GM18870 (cell line): Measurements from ENCODE around the gene KRTAP10-7.
"Not testable (repeated sequence)": the region's sequence is repeated elsewhere in the genome, so short reads cannot be mapped to it uniquely, and the experiment has no call there.

Source experiments
- ATAC-seq: cut with Tn5 transposase; IDR thresholded peaks from one replicate; pipeline ENCODE4 v1.9.1; 2021; ENCODE audit warnings: moderate library complexity; ENCODE audit not compliant: unreplicated experiment

Gene KRTAP10-7

DNA sequence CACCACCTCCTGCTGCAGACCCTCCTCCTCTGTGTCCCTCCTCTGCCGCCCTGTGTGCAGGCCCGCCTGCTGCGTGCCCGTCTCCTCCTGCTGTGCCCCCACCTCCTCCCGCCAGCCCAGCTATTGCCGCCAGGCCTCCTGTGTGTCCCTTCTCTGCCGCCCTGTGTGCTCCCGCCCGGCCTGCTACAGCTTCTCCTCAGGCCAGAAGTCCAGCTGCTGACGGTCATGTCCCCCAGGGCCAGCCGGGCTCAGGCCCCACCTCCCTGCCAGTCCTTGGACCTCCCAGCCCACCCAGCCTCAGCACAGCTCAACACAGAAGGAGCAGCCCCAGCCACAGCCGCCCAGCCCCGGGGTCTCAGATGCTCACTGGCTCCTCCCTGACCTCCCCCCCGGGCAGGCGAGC is 27.4 kb downstream of the KRTAP10-7 start:
- not testable (repeated sequence) for ATAC-seq

DNA sequence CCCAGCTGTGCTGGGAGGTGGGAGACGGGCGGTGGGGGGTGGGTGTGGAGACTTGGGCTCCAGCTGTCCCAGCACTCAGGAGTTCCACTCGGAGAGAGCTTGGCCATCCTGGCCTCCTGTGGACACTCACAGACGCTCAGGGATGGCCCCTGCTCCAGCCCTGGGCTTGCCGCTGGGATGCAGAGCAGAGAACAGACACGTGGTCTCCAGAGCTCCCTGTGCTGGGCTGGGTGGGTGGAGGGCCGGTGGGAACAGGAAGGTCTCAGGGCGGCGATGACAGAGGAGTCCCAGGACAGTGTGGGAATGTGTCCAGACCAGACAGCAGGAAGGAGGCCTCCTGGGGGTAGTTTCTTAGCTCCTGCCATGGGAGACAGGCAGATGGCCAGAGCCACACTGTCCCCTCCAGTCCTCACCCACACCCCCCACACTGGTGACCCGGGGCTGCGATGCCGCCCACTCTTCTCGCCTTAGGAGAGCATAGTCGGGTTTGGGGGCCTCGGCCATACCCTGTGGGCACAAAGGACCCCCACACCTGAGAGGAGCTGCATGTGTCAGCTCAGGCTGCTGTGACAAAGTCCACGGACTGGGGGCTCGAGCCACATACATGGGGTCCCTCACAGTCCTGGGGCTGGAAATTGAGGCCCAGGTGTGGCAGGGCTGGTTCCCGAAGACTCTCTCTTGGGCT is 28.5 kb downstream of the KRTAP10-7 start:
- ATAC-seq = no peak

DNA sequence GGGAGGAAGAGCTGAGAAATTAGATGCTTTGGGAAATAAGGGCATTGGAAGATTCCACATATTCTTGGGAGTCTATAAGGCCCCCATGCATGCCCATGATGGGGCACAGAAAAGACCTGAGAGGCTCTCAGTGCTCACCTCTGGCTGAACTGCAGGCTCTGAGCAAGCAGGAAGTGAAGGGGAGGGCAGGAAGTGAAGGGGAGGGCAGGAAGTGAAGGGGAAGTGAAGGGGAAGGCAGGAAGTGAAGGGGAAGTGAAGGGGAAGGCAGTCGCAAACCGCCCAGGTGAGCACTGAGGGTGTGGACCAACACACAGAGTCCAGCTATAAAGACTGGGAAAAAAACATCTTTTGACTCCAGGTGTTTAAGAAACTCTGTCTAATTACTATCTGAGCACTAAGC is 30.0 kb downstream of the KRTAP10-7 start:
- ATAC-seq = no peak

GRCh38 chr21:44632067-44632466 is 31.7 kb downstream of the KRTAP10-7 start:
- no peak for ATAC-seq

DNA sequence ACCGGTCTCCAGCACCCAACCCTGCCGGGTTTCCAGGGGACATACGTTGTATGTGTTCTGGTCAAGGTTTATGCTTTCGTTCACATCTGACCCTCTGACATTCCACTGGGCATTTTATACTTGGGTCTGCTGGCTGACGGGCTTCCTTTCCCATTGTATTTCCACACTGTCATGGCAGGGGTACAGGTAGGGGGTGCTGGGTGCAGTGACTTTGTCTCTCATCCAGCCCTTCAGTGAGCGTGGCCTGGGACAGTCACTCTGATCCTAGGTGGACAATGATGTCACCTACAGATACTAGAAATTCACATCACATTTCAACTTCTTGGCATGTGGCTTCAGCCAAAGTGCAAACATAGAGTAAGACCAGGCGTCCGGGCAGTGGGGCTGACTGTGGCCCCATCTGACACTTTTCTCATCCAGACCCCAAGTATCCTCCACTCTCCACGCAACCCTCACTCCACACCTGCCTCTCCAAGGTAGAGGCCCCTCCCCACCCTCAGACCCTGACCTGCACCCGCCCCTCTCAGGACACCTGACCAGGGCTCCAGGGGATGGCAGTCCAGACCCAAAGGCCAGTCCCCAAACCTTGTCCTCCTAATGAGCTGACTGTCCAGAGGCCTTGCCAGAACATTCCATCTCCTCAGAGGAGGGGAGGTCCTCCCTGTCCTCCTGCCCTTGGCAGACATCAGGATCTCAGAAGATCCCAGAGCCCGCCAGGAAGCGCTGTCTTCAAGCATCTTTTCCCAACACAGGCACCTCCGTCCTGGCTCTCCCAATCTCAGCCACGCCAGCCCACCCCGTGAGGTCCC is 36.0 kb downstream of the KRTAP10-7 start:
- ATAC-seq = no peak

- no peak for ATAC-seq
These were observed 36.8 kb downstream of the KRTAP10-7 start, which contains the start of gene KRTAP10-10 for GRCh38 chr21:44637018-44637850. Gene KRTAP10-10, plus strand, starts transcription at chr21:44637356. Its CDS starts 62 bp downstream, at chr21:44637418.

- not testable (repeated sequence) for ATAC-seq
These were observed 37.5 kb downstream of the KRTAP10-7 start for GRCh38 chr21:44637851-44638348.

GRCh38 chr21:44638506-44639330 is 38.3 kb downstream of the KRTAP10-7 start:
- ATAC-seq = not testable (repeated sequence)

DNA sequence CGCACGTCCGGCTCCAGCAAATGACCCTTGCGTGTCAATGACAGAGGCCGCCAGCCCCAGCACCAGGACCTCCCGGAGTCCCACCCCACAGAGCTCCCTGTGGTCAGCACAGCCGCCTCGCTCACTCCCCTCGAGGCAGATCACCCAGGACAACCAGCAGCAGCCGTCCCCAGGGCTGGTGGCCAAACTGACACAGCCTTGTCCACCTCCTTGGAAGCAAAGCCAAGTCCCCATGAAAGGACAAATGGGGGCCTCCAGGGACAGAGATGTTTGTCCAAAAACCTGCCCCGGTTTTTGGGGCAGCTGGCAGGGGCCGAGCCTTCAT is 38.9 kb downstream of the KRTAP10-7 start:
- no peak for ATAC-seq

DNA sequence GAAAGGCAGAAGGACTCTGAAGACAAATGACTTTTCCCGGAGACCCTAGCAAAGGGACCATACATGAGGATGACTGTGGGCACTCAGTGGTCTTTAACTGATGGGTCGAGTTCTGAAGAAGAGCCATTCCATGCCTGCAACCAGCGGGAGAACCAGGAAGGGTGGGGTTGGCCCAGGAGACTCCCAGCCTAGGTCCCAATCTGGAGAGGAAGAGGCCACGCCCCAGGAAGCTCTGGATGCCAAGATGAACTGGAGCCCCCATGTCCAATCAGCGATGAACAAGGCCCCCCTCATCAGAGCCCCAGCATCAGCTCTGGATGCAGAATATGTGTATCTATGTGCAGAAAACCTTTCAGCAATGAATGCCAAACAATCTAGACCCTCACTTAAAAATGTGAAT is 40.4 kb downstream of the KRTAP10-7 start:
- no peak for ATAC-seq

DNA sequence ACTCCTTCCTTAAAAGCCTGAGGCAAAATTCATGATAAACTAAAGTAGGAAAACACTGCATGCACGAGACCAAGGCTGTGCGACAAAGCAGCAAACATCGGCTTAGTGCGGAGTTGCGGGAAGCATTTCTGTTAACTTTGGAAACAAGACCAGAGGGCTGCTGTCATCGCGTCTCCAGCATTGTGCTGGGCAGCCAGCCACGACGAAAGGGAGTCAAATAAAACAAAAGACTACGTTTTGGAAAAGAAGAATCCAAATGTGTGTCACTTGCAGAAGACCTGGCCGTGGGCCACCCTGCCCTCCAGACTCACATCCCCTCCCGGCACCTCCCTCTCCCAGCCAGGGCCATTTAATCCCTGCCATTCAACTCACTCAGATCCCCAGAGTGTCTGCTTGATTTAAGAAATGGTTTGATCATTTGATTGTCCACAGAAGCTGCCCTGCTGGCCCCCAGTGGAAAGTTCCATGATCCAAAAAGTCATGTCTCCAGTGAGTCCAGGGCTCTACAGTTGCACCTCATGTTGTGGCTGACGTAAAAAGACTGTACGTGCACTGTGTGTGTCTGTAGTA is 43.4 kb downstream of the KRTAP10-7 start:
- no peak for ATAC-seq

GRCh38 chr21:44644878-44645277 is 44.5 kb downstream of the KRTAP10-7 start:
- ATAC-seq = no peak

DNA sequence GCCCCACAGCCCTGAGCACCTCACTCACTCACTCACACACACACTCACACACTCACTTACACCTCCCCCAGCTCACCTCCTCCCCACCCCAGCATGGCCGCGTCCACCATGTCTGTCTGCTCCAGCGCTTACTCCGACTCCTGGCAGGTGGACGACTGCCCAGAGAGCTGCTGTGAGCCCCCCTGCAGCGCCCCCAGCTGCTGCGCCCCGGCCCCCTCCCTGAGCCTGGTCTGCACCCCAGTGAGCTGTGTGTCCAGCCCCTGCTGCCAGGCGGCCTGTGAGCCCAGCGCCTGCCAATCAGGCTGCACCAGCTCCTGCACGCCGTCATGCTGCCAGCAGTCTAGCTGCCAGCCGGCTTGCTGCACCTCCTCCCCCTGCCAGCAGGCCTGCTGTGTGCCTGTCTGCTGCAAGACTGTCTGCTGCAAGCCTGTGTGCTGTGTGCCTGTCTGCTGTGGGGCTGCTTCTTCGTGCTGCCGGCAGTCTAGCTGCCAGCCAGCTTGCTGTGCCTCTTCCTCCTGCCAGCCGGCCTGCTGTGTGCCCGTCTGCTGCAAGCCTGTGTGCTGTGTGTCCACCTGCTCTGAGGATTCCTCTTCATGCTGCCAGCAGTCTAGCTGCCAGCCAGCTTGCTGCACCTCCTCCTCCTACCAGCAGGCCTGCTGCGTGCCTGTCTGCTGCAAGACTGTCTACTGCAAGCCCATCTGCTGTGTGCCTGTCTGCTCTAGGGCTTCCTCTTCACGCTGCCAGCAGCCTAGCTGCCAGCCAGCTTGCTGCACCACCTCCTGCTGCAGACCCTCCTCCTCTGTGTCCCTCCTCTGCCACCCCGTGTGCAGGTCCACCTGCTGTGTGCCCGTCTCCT is 46.2 kb downstream of the KRTAP10-7 start, which contains the start of gene KRTAP10-11:
Gene KRTAP10-11, plus strand, starts transcription at position 49 of the 856 bp plus-strand sequence. Its CDS starts 45 bp downstream, at position 94.
- ATAC-seq = not testable (repeated sequence)

GRCh38 chr21:44647222-44647552 is 46.8 kb downstream of the KRTAP10-7 start:
- ATAC-seq = no peak

DNA sequence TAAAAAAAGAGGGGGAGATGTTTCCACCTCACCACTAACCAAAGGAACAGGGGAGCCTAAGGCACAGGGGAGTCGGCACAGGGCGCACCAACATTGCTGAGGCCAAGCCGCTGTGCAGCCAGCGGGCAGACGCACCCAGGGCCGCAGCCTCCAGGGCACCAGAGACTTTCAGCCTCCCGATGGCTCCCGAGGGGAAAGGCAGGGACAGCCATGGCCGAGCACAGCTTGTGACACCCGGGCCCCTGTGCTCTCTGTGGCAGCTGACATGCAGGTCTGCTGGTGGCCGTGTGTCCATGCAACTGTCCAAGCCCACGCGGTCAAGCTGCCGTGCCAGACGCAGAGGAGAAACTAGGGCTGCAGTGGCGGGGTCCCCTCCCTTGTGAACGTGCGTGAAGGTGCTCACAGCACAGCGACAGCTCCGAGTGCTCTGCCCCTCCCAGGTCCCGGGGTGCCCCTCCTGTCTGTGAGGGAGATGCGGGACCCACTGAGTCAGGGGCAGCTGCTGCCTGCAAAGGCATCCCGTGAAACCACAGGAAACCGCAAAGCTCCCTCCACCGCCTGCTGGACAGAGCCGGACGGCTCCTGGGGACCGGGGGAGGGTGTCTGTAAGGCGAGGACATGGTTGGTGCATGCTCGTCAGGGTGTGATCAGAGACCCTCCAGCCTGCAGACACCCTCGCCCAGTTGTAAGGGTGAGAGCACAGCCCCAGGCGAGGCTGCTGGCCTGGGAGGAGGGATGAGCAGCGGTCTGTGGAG is 48.3 kb downstream of the KRTAP10-7 start:
- no peak for ATAC-seq

DNA sequence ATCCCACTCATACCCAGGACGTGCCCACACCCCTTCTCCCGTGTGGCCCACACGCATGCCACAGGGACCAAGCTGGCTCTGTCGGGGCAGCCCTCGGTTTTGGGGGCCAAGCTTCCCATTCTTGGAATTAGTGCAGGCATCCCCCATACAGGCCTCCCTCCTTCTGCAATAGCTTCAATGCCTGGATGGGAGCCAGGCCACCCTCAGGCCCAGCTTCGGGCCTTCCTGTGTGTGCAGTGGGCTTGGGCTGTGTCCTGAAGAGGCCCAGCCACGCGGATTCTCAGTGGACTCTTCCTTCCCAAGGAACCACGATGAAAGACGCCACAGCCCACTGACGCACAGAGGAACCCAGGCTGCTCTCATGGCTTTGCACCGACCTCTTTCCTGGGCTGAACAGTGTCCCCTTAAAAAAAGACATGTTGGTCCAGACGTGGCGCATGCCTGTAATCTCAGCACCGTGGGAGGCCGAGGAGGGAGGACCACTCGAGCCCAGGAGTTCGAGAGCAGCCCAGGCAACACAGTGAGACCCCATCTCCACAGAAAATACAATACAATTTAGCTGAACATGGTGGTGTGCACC is 49.2 kb downstream of the KRTAP10-7 start:
- no peak for ATAC-seq

DNA sequence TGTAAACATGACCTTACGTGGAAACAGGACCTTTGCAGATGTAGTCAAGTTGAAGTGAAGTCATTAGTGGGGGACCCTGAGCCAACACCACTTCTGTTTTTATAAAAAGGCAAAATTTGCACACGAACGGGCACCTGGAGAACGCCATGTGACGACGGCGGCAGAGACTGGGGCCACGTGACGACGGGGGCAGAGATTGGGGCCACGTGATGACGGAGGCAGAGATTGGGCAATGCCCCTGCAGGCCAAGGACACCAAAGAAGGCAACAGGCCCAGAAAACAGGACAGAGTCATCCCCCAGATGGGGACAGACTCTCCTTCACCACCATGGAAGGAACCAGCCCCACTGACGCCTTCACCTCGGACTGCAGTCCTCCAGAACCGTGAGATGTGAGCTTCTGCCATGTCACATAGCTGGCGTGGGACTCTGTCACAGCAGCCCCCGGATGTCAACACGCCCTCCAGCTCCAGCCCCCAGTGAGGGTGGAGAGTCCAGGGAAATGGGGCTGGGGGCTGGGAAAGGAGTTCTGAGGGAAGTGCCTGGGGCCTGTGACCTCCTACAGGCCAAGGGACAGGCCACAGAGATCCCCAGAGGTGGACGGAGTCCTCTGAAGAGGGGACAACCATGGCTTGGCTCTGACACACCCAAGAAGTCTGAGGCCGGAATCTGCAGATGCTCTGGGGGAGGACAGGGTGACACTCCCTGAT is 50.0 kb downstream of the KRTAP10-7 start:
- ATAC-seq = no peak
